ENCODE measurements around the gene KCNT2. TPM values are rescaled to one million over a fixed set of nuclear protein-coding genes. Genes with fewer than 3 reads are reported as not detected.

KCNT2 gene
- polyA plus RNA-seq, 1 of the 3 experiments (the other 2 are of a cell fraction): 0.56 TPM

DNA sequence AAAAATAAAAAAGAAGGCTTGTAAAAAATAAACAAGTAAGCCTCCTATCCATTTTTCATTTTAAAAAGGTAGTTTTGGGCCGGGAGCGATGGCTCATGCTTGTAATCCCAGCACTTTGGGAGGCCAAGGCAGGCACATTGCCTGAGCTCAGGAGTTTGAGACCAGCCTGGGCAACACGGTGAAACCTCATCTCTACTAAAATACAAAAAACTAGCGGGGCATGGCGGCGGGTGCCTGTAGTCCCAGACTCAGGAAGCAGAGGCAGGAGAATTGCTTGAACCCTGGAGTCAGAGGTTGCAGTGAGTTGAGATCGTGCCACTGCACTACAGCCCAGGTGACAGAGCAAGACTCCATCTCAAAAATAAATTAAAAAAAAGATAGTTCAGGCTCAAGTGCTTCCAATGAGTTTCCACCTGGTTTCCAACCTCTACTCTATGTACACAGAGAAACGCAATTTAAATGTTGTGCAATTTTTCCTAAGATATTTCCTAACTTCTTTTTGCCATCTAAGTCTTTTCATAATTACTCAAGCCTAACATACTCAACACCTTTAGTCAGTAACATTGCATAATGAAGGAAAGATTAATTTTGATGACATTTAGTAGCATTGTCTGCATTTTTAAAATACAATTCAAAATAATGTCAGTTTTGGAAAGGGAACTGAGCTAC lies 106.3 kb downstream of the KCNT2 start:
- no peaks in the 10 kb centered on the region for H3K79me2 ChIP-seq (ENCODE audit: insufficient read depth)
- DNase-seq: no peak
- H4K20me1 ChIP-seq (ENCODE audit: insufficient read depth): no peaks in the 10 kb centered on the region
- no peak overlapping the region for H3K27ac ChIP-seq (ENCODE audit: low read depth in 2 of 2, low read length in 1 of 2)
- H3K4me1 ChIP-seq (ENCODE audit: control insufficient read depth in 1 of 2, insufficient read depth in 2 of 2, low read depth in 1 of 2, low read length in 1 of 2): no peaks in the 10 kb centered on the region
- H3K9me3 ChIP-seq: no peaks in the 10 kb centered on the region
- no peak overlapping the region for H3K4me2 ChIP-seq
- H3K9ac ChIP-seq: no peak overlapping the region
- H3K27me3 ChIP-seq (ENCODE audit: insufficient read depth): no peaks in the 10 kb centered on the region
- ChIA-PET POLR2A (no interaction called here), CTCF (no interaction called here)
- no peaks in the 10 kb centered on the region for H3F3A ChIP-seq (replicated peaks; ENCODE audit: insufficient read depth)
- H3K9me2 ChIP-seq: no peaks in the 10 kb centered on the region
- no peaks in the 10 kb centered on the region for H3K36me3 ChIP-seq (replicated peaks in 1 of 2; ENCODE audit: control insufficient read depth in 1 of 2, insufficient read depth in 2 of 2, low read length in 1 of 2)
- H2AFZ ChIP-seq (ENCODE audit: low read depth): no peak overlapping the region
- 88% methylated on average over 8 of the region's 8 CpGs for WGBS (ENCODE audit: low lambda C conversion rate)
- TF ChIP-seq SIN3A (IDR thresholded peaks at IDR 0.05; ENCODE audit: borderline replicate concordance, low read depth, low read length) (no peak), ELF1 (IDR thresholded peaks at IDR 0.05) (no peak), JUND (IDR thresholded peaks at IDR 0.05) (no peak), MXI1 (IDR thresholded peaks at IDR 0.05; ENCODE audit: low read depth, low read length) (no peak)
- H3K4me3 ChIP-seq (ENCODE audit: low read depth in 2 of 2, low read length in 1 of 2): no peak overlapping the region

GRCh38 chr1:196497817-196498216 lies 110.4 kb downstream of the KCNT2 start:
- Histone ChIP-seq H3K27ac (ENCODE audit: low read depth in 2 of 2, low read length in 1 of 2) (no peak overlapping the region), H3K9me2 (no peaks in the 10 kb centered on the region), H3K9ac (no peak overlapping the region), H4K20me1 (ENCODE audit: insufficient read depth) (no peaks in the 10 kb centered on the region), H3K4me2 (no peak overlapping the region), H3F3A (replicated peaks; ENCODE audit: insufficient read depth) (no peaks in the 10 kb centered on the region), H3K79me2 (ENCODE audit: insufficient read depth) (no peaks in the 10 kb centered on the region), H3K4me3 (ENCODE audit: low read depth in 2 of 2, low read length in 1 of 2) (no peak overlapping the region), H3K9me3 (no peaks in the 10 kb centered on the region), H2AFZ (ENCODE audit: low read depth) (no peak overlapping the region), H3K4me1 (ENCODE audit: control insufficient read depth in 1 of 2, insufficient read depth in 2 of 2, low read depth in 1 of 2, low read length in 1 of 2) (no peaks in the 10 kb centered on the region; a peak in 1 of 4 replicates), H3K36me3 (replicated peaks in 1 of 2; ENCODE audit: control insufficient read depth in 1 of 2, insufficient read depth in 2 of 2, low read length in 1 of 2) (no peaks in the 10 kb centered on the region), H3K27me3 (ENCODE audit: insufficient read depth) (no peaks in the 10 kb centered on the region)
- 80% methylated on average over 4 of the region's 4 CpGs for WGBS (ENCODE audit: low lambda C conversion rate)
- no peak for TF ChIP-seq EP300 (IDR thresholded peaks at IDR 0.05; ENCODE audit: borderline replicate concordance in 1 of 2, low read depth in 1 of 2, low read length in 1 of 2)
- DNase-seq: no peak
- POLR2A ChIA-PET: no interaction called here
- CTCF ChIA-PET: no interaction called here

DNA sequence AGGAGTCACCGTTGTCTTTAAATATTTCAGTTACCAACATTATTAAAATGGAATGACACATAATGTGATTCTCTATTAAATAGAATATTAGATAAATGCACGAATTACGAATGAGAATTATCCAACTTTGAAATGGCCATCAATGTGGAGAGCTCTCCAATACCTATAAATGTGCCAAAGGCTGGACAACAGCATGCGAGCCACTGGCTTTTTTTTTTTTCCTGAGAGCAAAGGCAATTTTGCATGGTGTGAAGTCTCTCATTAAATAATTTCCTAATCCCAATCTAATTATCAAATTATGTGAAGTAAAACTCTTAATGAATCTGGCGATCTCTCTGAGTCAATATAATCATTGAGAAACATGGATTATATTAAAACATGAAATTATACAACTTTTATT lies 113.5 kb downstream of the KCNT2 start:
- ChIA-PET POLR2A (no interaction called here), CTCF (no interaction called here)
- no peak overlapping the region for H2AFZ ChIP-seq (ENCODE audit: low read depth)
- no peak for TF ChIP-seq EZH2phosphoT487 (IDR thresholded peaks at IDR 0.05; ENCODE audit: borderline replicate concordance, low read depth)
- TF ChIP-seq EP300 (IDR thresholded peaks at IDR 0.05; ENCODE audit: borderline replicate concordance in 1 of 2, low read depth in 1 of 2, low read length in 1 of 2): no peak
- no peak for TF ChIP-seq MEF2A (IDR thresholded peaks at IDR 0.05; ENCODE audit: borderline replicate concordance, low read depth)
- TF ChIP-seq RXRA (IDR thresholded peaks at IDR 0.05; ENCODE audit: borderline replicate concordance, low read depth): no peak
- TF ChIP-seq CTCF (IDR thresholded peaks at IDR 0.05): no peak
- no peak for TF ChIP-seq RFX5 (IDR thresholded peaks at IDR 0.05; ENCODE audit: low read length)
- TF ChIP-seq, protein P1, sequence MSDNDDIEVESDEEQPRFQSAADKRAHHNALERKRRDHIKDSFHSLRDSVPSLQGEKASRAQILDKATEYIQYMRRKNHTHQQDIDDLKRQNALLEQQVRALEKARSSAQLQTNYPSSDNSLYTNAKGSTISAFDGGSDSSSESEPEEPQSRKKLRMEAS (IDR thresholded peaks at IDR 0.05; ENCODE audit: low read depth): no peak
- no peak for TF ChIP-seq TCF12 (IDR thresholded peaks at IDR 0.05)
- TF ChIP-seq, protein P2, sequence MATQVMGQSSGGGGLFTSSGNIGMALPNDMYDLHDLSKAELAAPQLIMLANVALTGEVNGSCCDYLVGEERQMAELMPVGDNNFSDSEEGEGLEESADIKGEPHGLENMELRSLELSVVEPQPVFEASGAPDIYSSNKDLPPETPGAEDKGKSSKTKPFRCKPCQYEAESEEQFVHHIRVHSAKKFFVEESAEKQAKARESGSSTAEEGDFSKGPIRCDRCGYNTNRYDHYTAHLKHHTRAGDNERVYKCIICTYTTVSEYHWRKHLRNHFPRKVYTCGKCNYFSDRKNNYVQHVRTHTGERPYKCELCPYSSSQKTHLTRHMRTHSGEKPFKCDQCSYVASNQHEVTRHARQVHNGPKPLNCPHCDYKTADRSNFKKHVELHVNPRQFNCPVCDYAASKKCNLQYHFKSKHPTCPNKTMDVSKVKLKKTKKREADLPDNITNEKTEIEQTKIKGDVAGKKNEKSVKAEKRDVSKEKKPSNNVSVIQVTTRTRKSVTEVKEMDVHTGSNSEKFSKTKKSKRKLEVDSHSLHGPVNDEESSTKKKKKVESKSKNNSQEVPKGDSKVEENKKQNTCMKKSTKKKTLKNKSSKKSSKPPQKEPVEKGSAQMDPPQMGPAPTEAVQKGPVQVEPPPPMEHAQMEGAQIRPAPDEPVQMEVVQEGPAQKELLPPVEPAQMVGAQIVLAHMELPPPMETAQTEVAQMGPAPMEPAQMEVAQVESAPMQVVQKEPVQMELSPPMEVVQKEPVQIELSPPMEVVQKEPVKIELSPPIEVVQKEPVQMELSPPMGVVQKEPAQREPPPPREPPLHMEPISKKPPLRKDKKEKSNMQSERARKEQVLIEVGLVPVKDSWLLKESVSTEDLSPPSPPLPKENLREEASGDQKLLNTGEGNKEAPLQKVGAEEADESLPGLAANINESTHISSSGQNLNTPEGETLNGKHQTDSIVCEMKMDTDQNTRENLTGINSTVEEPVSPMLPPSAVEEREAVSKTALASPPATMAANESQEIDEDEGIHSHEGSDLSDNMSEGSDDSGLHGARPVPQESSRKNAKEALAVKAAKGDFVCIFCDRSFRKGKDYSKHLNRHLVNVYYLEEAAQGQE (IDR thresholded peaks at IDR 0.05; ENCODE audit: low read depth, low read length): no peak
- no peak for TF ChIP-seq FOXM1 (IDR thresholded peaks at IDR 0.05; ENCODE audit: low read depth)
- no peak for TF ChIP-seq POLR2AphosphoS5 (IDR thresholded peaks at IDR 0.05; ENCODE audit: low read depth, low read length)
- no peak for TF ChIP-seq GATA2 (CRISPR knock-in tag; IDR thresholded peaks at IDR 0.05)
- TF ChIP-seq, protein P3, sequence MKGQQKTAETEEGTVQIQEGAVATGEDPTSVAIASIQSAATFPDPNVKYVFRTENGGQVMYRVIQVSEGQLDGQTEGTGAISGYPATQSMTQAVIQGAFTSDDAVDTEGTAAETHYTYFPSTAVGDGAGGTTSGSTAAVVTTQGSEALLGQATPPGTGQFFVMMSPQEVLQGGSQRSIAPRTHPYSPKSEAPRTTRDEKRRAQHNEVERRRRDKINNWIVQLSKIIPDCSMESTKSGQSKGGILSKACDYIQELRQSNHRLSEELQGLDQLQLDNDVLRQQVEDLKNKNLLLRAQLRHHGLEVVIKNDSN (IDR thresholded peaks at IDR 0.05; ENCODE audit: borderline replicate concordance, low read depth): no peak

More for the DNA sequence above, 113.5 kb downstream of the KCNT2 start:
- H3K9me2 ChIP-seq: no peaks in the 10 kb centered on the region
- H3K27ac ChIP-seq (ENCODE audit: low read depth in 2 of 2, low read length in 1 of 2): no peak overlapping the region
- H3K36me3 ChIP-seq (replicated peaks in 1 of 2; ENCODE audit: control insufficient read depth in 1 of 2, insufficient read depth in 2 of 2, low read length in 1 of 2): no peaks in the 10 kb centered on the region
- H3K9ac ChIP-seq: no peak overlapping the region
- H3K4me1 ChIP-seq (ENCODE audit: control insufficient read depth in 1 of 2, insufficient read depth in 2 of 2, low read depth in 1 of 2, low read length in 1 of 2): no peaks in the 10 kb centered on the region; a peak in 1 of 4 replicates
- no peaks in the 10 kb centered on the region for H4K20me1 ChIP-seq (ENCODE audit: insufficient read depth)
- no peak overlapping the region for H3K4me3 ChIP-seq (ENCODE audit: low read depth in 2 of 2, low read length in 1 of 2)
- no peak overlapping the region for H3K4me2 ChIP-seq
- H3K9me3 ChIP-seq: no peaks in the 10 kb centered on the region
- H3K79me2 ChIP-seq (ENCODE audit: insufficient read depth): no peaks in the 10 kb centered on the region
- no peaks in the 10 kb centered on the region for H3K27me3 ChIP-seq (ENCODE audit: insufficient read depth)
- 91% methylated on average over 5 of the region's 5 CpGs for WGBS (ENCODE audit: low lambda C conversion rate)
- no peaks in the 10 kb centered on the region for H3F3A ChIP-seq (replicated peaks; ENCODE audit: insufficient read depth)
- no peak for DNase-seq
